ENCODE measurements around the gene GTSE1.

The GTSE1 gene

DNA sequence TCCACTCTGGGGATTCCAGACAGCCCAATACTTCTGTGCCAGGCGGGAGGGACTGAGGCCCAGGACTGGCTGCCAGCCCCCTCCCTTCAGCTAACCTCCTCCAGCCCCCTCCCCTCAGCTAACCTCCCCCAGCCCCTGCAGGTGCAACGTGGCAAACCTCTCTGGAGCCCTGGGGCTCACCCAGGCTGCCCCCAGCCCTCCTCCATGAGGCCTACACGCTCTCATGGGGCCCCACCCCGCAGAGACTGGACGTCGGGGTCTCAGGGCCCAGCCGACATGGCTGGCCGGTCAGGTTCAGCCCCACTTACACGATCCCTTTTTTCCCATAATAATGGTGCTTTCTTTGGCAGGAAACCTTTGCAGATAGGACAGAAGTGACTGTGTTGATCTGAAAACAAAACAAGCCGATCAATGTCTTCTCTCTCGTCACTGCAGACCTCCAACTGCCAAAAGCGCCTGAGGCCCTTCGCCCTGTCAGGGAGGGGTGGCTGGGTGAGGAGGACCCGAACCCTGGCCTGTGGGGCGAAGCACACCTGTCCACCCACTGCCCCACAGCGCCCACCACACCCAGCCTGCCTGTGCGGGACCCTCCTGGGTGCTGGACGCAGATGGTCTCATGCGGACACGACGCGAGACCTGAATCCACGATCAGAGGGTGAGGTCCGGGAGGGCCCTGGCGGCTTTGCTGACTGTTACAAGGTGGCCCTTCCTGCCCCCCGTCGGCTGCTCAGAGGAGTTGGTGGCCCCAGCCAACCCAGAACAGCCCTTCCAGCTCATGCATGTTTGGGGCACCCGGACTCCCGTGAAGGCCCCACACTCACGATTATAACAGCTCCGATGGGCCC lies 72.4 kb downstream of the GTSE1 start:
- no peak for DNase-seq (ENCODE audit: extremely low read depth, insufficient read length)
- no peaks in the 10 kb centered on the region for H3K36me3 ChIP-seq (ENCODE audit: control insufficient read depth, insufficient read depth, low read length)
- no peak overlapping the region for H3K4me3 ChIP-seq (replicated peaks; ENCODE audit: low read depth, low read length)
- no peaks in the 10 kb centered on the region; the same call in 1 of the 2 replicates for H3K27me3 ChIP-seq (replicated peaks; ENCODE audit: control insufficient read depth, insufficient read depth, low read length)
- TF ChIP-seq CTCF (IDR thresholded peaks at IDR 0.05; ENCODE audit: insufficient read depth, low read length, poor library complexity, severe bottlenecking): no peak

- no peak for TF ChIP-seq CTCF (IDR thresholded peaks at IDR 0.05; ENCODE audit: insufficient read depth, low read length, poor library complexity, severe bottlenecking)
- no peak overlapping the region for H3K4me3 ChIP-seq (replicated peaks; ENCODE audit: low read depth, low read length)
- H3K27me3 ChIP-seq (replicated peaks; ENCODE audit: control insufficient read depth, insufficient read depth, low read length): no peaks in the 10 kb centered on the region; the same call in 1 of the 2 replicates
- no peaks in the 10 kb centered on the region for H3K36me3 ChIP-seq (ENCODE audit: control insufficient read depth, insufficient read depth, low read length)
- no peak for DNase-seq (ENCODE audit: extremely low read depth, insufficient read length)
Observed at GRCh38 chr22:46369716-46370583, 73.3 kb downstream of the GTSE1 start.

DNA sequence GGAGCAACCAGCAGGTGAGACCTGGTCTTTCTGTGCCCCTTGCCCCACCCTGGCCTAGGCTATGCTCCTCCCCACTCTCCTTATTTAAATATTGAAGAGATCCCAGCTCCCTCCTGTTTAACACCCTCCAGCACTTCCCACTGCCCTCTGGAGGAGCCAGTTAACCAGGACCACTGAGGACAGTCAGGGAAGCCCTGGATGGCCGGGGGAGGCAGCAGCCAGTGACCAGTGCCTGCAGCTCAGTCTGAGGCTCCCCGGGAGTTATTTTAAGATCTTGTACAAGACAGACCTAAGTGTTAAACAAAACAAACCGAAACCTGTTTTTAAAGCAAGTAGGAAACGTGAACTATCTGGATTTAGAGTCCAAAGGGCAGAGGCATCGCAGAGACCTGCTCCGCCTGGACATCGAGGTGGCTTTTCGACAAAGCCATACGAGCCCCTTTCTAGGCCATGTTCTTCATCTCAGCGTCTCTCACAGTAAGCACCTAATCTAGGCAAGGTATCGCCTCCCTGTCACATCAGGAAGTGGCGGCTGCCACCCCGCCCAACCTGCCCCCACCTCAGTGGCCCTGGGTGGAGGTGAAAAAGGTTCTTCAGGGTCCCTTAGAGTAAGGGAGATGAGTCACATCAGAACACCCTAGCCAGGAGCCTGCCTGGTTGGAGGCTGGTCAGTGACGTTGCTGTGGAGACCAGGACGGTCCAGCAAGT lies 74.1 kb downstream of the GTSE1 start:
- no peak overlapping the region for H3K4me3 ChIP-seq (replicated peaks; ENCODE audit: low read depth, low read length)
- DNase-seq (ENCODE audit: extremely low read depth, insufficient read length): no peak
- TF ChIP-seq CTCF (IDR thresholded peaks at IDR 0.05; ENCODE audit: insufficient read depth, low read length, poor library complexity, severe bottlenecking): no peak
- no peaks in the 10 kb centered on the region for H3K36me3 ChIP-seq (ENCODE audit: control insufficient read depth, insufficient read depth, low read length)
- no peaks in the 10 kb centered on the region; the same call in 1 of the 2 replicates for H3K27me3 ChIP-seq (replicated peaks; ENCODE audit: control insufficient read depth, insufficient read depth, low read length)

DNA sequence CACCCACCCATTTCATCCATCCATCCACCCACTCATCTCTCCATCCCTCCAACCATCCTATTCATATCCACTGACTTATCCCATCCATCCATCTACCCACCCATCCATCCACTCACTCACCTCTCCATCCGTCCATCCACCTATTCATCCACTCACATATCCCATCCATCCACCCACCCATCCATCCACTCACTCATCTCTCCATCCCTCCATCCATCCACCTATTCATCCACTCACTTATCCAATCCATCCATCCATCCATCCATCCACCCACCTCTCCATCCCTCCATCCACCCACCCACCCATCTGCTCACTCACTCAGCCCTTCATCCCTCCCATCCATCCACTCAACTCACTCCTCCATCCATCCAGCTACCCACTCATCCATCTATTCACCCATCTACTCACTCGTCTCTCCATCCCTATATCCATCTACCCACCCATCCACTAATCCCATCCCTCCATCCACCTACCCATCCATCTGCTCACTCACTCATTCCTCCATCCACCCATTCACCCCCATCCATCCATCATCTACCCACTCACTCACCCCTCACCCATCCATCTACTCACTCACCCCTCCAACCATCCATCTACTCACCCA lies 75.1 kb downstream of the GTSE1 start:
- no peak overlapping the region for H3K4me3 ChIP-seq (replicated peaks; ENCODE audit: low read depth, low read length)
- no peak for DNase-seq (ENCODE audit: extremely low read depth, insufficient read length)
- TF ChIP-seq CTCF (IDR thresholded peaks at IDR 0.05; ENCODE audit: insufficient read depth, low read length, poor library complexity, severe bottlenecking): no peak
- H3K36me3 ChIP-seq (ENCODE audit: control insufficient read depth, insufficient read depth, low read length): no peaks in the 10 kb centered on the region
- H3K27me3 ChIP-seq (replicated peaks; ENCODE audit: control insufficient read depth, insufficient read depth, low read length): no peaks in the 10 kb centered on the region; the same call in 1 of the 2 replicates

GRCh38 chr22:46372686-46373085 lies 76.0 kb downstream of the GTSE1 start:
- H3K4me3 ChIP-seq (replicated peaks; ENCODE audit: low read depth, low read length): no peak overlapping the region
- TF ChIP-seq CTCF (IDR thresholded peaks at IDR 0.05; ENCODE audit: insufficient read depth, low read length, poor library complexity, severe bottlenecking): no peak
- H3K36me3 ChIP-seq (ENCODE audit: control insufficient read depth, insufficient read depth, low read length): no peaks in the 10 kb centered on the region
- no peak for DNase-seq (ENCODE audit: extremely low read depth, insufficient read length)
- no peaks in the 10 kb centered on the region; the same call in 1 of the 2 replicates for H3K27me3 ChIP-seq (replicated peaks; ENCODE audit: control insufficient read depth, insufficient read depth, low read length)

All from GM06990 (cell line).